Activated naive CD8-positive, alpha-beta T cell treated with anti-CD3 and anti-CD28 coated beads for 36 hours (primary cell): ENCODE measurements around the gene ADGRG1. TPM values are rescaled to one million over a fixed set of nuclear protein-coding genes. Genes with fewer than 3 reads are reported as not detected.
A peak's percentile ranks its signal among the peaks of the same experiment; 100 is the strongest.

Experiments used
- DNase-seq: peaks from one replicate; pipeline ENCODE4 v3.0.0; 2021
- H3K27ac Mint-ChIP-seq: one replicate; pipeline ENCODE4 v1.8.0; 2022; ENCODE audit warnings: mild to moderate bottlenecking, moderate library complexity, mixed read lengths
- H3K27me3 Mint-ChIP-seq: one replicate; pipeline ENCODE4 v1.8.0; 2022; ENCODE audit warnings: mild to moderate bottlenecking, mixed read lengths
- H3K36me3 Mint-ChIP-seq: one replicate; pipeline ENCODE4 v1.8.0; 2021; ENCODE audit warnings: mild to moderate bottlenecking, mixed read lengths
- H3K4me1 Mint-ChIP-seq: one replicate; pipeline ENCODE4 v1.8.0; 2021; ENCODE audit warnings: mixed read lengths
- H3K4me3 Mint-ChIP-seq: one replicate; pipeline ENCODE4 v1.8.0; 2022; ENCODE audit warnings: mild to moderate bottlenecking, moderate library complexity, mixed read lengths
- H3K9me3 Mint-ChIP-seq: one replicate; pipeline ENCODE4 v1.8.0; 2022; ENCODE audit warnings: mixed read lengths
- total RNA-seq, 2 experiments: library from RNA; stranded (reverse); gene quantifications; one replicate each; pipeline ENCODE4 v1.2.3, GENCODE V29; 2021

Gene ADGRG1
- total RNA-seq, 2 experiments from 2014 or later, result 2.8 to 3.0 TPM

GRCh38 chr16:57611706-57612105, 16.7 kb upstream of the ADGRG1 start:
- Mint-ChIP-seq H3K9me3 (no peaks in the 10 kb centered on the region), H3K27ac (peak overlapping the region; percentile 95), H3K27me3 (no peaks in the 10 kb centered on the region), H3K4me3 (no peak overlapping the region), H3K4me1 (peaks cover 69% of the 10 kb centered on the region), H3K36me3 (peaks cover 2% of the 10 kb centered on the region)
- no peak for DNase-seq

GRCh38 chr16:57612494-57612893, 15.9 kb upstream of the ADGRG1 start:
- Mint-ChIP-seq H3K4me1 (peaks cover 65% of the 10 kb centered on the region), H3K4me3 (no peak overlapping the region), H3K36me3 (peaks cover 2% of the 10 kb centered on the region), H3K9me3 (no peaks in the 10 kb centered on the region), H3K27me3 (no peaks in the 10 kb centered on the region), H3K27ac (no peak overlapping the region)
- no peak for DNase-seq

GRCh38 chr16:57613514-57613913, 14.9 kb upstream of the ADGRG1 start:
- peaks cover 2% of the 10 kb centered on the region for H3K36me3 Mint-ChIP-seq
- no peak for DNase-seq
- H3K4me1 Mint-ChIP-seq, result peaks cover 58% of the 10 kb centered on the region
- H3K27me3 Mint-ChIP-seq, result no peaks in the 10 kb centered on the region
- peak overlapping the region; percentile 83 for H3K27ac Mint-ChIP-seq
- H3K4me3 Mint-ChIP-seq, result no peak overlapping the region
- no peaks in the 10 kb centered on the region for H3K9me3 Mint-ChIP-seq

GRCh38 chr16:57614536-57614935, 13.9 kb upstream of the ADGRG1 start:
- Mint-ChIP-seq H3K4me3 (peak overlapping the region; percentile 16), H3K4me1 (peaks cover 47% of the 10 kb centered on the region), H3K27me3 (no peaks in the 10 kb centered on the region), H3K9me3 (no peaks in the 10 kb centered on the region), H3K36me3 (peaks cover 2% of the 10 kb centered on the region), H3K27ac (peak overlapping the region; percentile 83)
- DNase-seq, result peak; percentile 76

GRCh38 chr16:57614944-57615343, 13.5 kb upstream of the ADGRG1 start:
- Mint-ChIP-seq H3K36me3 (peaks cover 2% of the 10 kb centered on the region), H3K4me3 (no peak overlapping the region), H3K27ac (peak overlapping the region; percentile 83), H3K9me3 (no peaks in the 10 kb centered on the region), H3K4me1 (peaks cover 45% of the 10 kb centered on the region), H3K27me3 (no peaks in the 10 kb centered on the region)
- no peak for DNase-seq

- Mint-ChIP-seq H3K9me3 (no peaks in the 10 kb centered on the region), H3K27me3 (no peaks in the 10 kb centered on the region), H3K27ac (no peak overlapping the region), H3K4me1 (peaks cover 36% of the 10 kb centered on the region), H3K36me3 (peaks cover 2% of the 10 kb centered on the region), H3K4me3 (no peak overlapping the region)
- no peak for DNase-seq
Measured at GRCh38 chr16:57615813-57616212, 12.6 kb upstream of the ADGRG1 start.

GRCh38 chr16:57616241-57616640, 12.2 kb upstream of the ADGRG1 start:
- Mint-ChIP-seq H3K4me1 (peaks cover 33% of the 10 kb centered on the region), H3K36me3 (peaks cover 2% of the 10 kb centered on the region), H3K9me3 (no peaks in the 10 kb centered on the region), H3K4me3 (no peak overlapping the region), H3K27me3 (no peaks in the 10 kb centered on the region), H3K27ac (no peak overlapping the region)
- DNase-seq, result no peak

- Mint-ChIP-seq H3K4me3 (no peak overlapping the region), H3K9me3 (no peaks in the 10 kb centered on the region), H3K27ac (no peak overlapping the region), H3K27me3 (no peaks in the 10 kb centered on the region), H3K4me1 (peaks cover 27% of the 10 kb centered on the region), H3K36me3 (no peaks in the 10 kb centered on the region)
- DNase-seq, result no peak
Measured at GRCh38 chr16:57616876-57617275, 11.6 kb upstream of the ADGRG1 start.

GRCh38 chr16:57617604-57618111, 10.8 kb upstream of the ADGRG1 start:
- Mint-ChIP-seq H3K9me3 (no peaks in the 10 kb centered on the region), H3K4me3 (no peak overlapping the region), H3K4me1 (peaks cover 23% of the 10 kb centered on the region), H3K27me3 (no peaks in the 10 kb centered on the region), H3K36me3 (no peaks in the 10 kb centered on the region), H3K27ac (no peak overlapping the region)
- DNase-seq, result no peak

- Mint-ChIP-seq H3K27me3 (no peaks in the 10 kb centered on the region), H3K27ac (no peak overlapping the region), H3K36me3 (no peaks in the 10 kb centered on the region)
Measured at GRCh38 chr16:57618296-57619132, 9.9 kb upstream of the ADGRG1 start.

GRCh38 chr16:57619133-57619605, 9.3 kb upstream of the ADGRG1 start:
- Mint-ChIP-seq H3K27me3 (no peaks in the 10 kb centered on the region), H3K36me3 (no peaks in the 10 kb centered on the region), H3K4me1 (peaks cover 16% of the 10 kb centered on the region), H3K27ac (no peak overlapping the region), H3K9me3 (no peaks in the 10 kb centered on the region), H3K4me3 (no peak overlapping the region)
- no peak for DNase-seq

More at GRCh38 chr16:57618296-57619132, 9.9 kb upstream of the ADGRG1 start:
- no peak for DNase-seq
- Mint-ChIP-seq H3K9me3 (no peaks in the 10 kb centered on the region), H3K4me1 (peaks cover 21% of the 10 kb centered on the region), H3K4me3 (no peak overlapping the region)

- no peak overlapping the region for H3K4me3 Mint-ChIP-seq
- DNase-seq, result no peak
- H3K27ac Mint-ChIP-seq, result peak overlapping the region; percentile 25
- peaks cover 10% of the 10 kb centered on the region for H3K4me1 Mint-ChIP-seq
- no peaks in the 10 kb centered on the region for H3K9me3 Mint-ChIP-seq
- no peaks in the 10 kb centered on the region for H3K27me3 Mint-ChIP-seq
- no peaks in the 10 kb centered on the region for H3K36me3 Mint-ChIP-seq
Measured at GRCh38 chr16:57619606-57620334, 8.7 kb upstream of the ADGRG1 start.

GRCh38 chr16:57620335-57621231, 7.8 kb upstream of the ADGRG1 start:
- H3K4me1 Mint-ChIP-seq, result peaks cover 4% of the 10 kb centered on the region
- DNase-seq, result no peak
- H3K36me3 Mint-ChIP-seq, result no peaks in the 10 kb centered on the region
- no peak overlapping the region for H3K27ac Mint-ChIP-seq
- H3K4me3 Mint-ChIP-seq, result no peak overlapping the region
- H3K27me3 Mint-ChIP-seq, result no peaks in the 10 kb centered on the region
- no peaks in the 10 kb centered on the region for H3K9me3 Mint-ChIP-seq

- Mint-ChIP-seq H3K27ac (no peak overlapping the region), H3K9me3 (no peaks in the 10 kb centered on the region), H3K27me3 (no peaks in the 10 kb centered on the region), H3K36me3 (no peaks in the 10 kb centered on the region), H3K4me3 (no peak overlapping the region), H3K4me1 (no peaks in the 10 kb centered on the region)
- DNase-seq, result no peak
Measured at GRCh38 chr16:57621521-57622271, 6.7 kb upstream of the ADGRG1 start.
